GM19372 (cell line): Measurements from ENCODE around the gene TENT5C.

ENCODE experiments used
- ATAC-seq: cut with Tn5 transposase; IDR thresholded peaks from one replicate; pipeline ENCODE4 v1.9.1; 2021; ENCODE audit warnings: mild to moderate bottlenecking, low read depth, moderate library complexity; ENCODE audit not compliant: unreplicated experiment

Gene TENT5C

DNA sequence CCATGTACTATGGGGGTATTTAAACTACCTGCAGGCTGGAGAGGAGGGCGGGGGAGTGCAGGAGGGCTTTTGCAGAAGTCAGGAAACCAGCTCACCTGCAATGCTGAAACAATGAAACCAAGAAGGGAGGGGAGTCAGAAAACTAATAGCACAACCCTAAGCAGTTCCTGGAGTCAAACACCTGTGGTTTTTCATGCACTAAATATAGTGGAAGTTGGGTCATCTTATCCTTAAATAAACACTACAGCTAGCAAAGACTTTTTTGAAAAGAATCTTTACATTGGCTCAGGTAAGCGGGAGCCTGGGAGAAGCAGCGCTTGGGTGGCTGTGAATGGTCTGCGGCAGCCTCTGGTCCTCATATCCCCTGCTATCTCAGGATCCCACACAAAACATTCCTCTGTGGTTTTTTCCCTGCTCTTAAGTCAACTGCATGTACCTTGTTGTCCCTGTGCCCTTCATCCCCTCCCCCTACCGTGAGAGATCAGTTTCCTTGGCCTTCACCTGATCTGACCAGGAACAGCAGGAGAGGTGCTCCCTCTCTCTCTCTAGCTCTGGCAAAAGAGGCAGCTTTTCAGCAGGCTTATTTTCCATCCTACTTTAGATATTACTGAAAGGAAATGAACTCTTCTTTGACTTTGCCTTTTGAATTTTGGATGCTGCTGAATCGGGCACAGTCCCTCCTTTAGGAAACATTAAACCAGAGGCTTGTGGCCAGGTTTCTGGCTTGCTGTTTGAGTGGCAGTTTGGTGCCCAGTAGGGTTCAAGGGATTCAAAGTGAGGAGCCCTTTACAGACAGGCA lies 26.6 kb downstream of the TENT5C start:
- ATAC-seq, result no peak

DNA sequence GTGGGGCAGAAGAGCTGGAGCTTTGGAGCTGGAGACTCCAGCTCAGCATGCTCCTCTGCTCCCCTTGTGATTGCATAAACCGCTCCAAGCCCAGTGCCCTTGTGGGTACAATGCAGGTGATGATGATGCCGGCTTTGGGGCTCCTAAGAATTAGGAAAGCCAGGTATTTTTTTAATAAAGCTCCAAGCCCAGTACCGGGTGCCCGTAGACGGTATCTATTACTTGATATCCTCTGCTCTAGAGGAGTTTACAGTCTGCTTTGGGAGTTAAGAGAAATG lies 27.2 kb downstream of the TENT5C start:
- ATAC-seq, result no peak

DNA sequence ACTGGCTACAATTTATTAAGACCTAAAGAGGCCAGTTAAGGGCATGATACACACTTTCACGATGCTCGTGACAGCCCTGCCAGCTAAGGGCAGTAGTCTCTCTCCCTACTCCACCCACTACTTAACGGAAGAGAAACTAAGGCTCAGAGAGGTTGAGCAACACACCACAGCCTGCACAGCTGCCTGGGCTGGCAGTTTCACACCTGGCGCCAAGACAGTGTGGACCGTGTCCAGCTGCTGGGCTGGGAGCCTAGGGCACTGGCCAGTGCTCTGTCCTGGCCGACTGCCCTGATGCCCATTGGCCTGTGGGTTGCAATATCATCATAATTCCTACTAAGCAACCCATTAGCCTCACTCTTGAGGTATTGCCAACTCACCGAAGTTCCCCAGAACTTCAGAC lies 27.6 kb downstream of the TENT5C start:
- ATAC-seq, result no peak

DNA sequence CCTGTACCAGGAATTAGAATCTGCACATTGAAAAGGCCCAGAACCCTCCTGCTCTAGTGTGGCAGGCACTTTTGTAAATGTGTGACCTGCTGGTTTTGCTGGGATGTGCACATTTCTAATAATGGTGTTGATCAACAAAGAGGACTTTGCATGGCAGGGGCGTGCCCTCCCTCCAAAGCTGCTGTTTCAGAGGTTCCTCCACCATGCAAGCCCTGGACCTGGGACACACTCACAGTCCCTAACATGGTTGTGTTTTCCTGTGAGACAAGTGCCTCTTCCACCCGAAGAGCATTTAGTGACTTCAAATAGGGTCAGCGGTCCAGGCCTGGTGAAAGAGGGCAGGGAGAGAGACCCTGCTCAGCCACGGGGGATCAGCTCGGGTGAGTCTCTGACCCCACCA lies 28.1 kb downstream of the TENT5C start:
- ATAC-seq, result no peak

DNA sequence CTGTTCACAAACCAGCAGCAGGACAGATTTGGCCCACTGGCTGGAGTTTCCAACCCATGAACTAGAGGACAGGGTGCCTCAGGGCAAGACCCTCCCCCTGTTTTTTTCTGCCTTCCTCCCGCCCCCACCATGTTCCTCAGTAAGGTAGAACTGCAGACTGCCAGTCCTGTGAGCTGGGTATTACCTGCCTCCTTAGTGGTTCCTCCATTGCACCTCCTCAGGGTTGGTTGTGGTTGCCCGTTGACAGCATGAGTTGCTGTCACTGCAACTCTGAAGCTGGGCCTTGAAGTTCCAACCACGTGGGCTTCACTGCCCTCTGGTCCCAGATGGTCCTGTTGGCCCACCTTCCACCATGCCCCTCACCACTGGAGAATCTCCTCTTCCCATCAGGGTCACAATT lies 28.8 kb downstream of the TENT5C start:
- ATAC-seq, result no peak

DNA sequence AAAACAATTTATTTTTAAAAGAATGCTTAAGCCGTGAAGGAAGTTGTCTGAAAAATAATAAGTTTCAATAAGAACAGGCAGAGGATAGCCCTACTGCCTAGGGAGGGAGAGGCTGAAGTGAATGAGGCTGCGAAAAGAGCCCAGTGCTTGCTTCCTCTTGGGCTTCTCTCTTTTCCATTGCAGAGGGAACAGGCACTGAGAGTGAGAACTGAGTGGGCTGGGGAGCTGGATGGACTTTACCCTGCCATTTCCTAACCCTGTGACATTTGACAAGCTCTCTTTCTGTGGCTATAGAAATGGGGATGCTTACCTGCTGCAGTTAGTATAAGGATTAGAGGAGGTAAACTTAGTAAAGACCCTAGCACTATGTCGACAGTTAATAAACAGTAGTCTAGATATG lies 30.0 kb downstream of the TENT5C start:
- no peak for ATAC-seq

DNA sequence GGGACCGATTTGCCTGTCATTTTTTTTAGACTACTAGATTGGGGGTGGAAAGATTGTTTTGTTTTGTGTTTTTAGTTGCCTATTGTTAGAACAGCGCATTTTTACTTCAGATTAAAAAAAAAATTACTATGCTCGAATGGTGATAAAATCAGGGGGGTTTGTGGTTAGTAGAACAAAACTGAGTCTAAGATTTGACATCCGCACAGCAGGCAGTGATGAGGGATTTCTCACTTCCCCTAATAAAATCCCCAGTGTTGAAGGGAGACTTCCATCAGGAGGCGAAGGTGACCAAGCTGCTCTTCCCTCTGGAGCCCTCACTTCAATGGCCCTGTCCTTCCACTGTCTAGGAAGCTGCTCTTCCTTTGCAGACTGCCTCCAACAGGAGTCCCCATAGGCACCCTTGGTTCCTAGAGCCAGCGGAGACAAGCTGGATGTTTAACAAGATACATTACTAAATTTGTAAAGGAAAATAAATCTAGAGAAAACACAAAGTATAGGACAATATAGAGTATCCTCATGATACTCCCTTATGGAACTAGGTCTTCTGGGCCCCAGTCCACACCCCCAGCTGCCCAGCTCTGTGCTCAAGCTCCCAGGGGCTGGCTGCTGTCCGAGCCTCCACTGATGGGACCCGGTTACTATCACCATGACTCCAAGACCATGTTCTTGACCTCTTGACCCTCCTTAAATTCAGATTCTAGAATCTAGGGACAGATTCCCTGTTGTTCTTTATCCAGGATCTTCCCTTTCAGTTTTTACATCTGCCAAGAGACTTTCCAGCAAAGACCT lies 31.0 kb downstream of the TENT5C start:
- ATAC-seq, result no peak

DNA sequence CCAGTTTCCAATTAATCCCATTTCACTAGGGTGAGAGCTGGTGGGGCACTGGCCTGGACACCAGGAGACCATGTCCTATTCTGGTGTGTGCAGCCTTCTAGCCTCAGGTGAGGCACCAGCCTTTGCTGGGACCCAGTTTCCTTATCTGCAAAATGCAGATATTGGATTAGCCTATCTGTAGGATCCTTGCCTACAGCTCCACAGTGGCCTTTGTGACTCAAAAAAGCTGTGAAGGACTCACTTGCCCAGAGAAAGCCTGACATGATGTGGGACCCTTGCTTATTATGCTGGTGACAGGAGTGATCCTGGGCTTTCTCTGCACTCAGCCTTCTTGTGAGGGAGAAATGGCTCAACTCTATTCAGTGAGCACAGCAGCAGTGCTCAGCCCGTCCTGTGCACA lies 32.3 kb downstream of the TENT5C start:
- no peak for ATAC-seq

DNA sequence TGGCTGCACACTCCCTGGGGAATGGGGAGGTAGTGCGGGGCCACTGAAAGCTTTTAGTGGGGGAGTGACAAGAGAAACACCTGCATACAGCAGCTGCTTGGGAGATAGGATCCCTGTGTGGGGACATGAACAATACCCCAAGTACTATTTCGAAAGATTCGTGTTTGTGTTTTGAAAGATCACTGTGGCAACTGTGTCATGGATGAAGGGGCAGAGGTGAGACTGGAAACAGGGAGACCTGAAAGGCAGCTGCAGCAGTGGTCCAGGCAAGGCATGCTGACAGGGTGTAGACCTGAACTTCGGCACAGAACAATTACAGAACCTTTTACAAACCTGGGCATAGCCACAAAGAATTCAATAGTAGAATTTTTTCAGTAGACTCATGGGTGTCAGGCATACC lies 32.9 kb downstream of the TENT5C start:
- no peak for ATAC-seq

DNA sequence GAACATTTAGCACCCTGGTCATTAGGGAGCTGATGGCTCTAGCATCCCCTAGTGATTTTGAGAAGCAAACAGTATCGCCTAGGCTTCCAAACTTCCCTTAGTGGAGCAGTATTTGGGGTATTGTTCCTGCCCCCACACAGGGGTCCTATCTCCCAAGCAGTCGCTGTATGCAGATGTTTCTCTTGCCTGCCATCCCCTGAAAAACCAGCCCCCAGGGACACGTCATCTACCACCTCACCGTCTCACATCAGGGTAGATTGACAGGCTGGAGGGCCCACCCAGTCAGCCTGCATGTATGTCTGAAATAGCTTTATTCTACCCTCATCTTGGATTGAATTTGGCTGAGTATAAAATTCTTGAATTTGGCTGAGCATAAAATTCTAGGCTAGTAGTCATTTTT lies 33.9 kb downstream of the TENT5C start:
- no peak for ATAC-seq

DNA sequence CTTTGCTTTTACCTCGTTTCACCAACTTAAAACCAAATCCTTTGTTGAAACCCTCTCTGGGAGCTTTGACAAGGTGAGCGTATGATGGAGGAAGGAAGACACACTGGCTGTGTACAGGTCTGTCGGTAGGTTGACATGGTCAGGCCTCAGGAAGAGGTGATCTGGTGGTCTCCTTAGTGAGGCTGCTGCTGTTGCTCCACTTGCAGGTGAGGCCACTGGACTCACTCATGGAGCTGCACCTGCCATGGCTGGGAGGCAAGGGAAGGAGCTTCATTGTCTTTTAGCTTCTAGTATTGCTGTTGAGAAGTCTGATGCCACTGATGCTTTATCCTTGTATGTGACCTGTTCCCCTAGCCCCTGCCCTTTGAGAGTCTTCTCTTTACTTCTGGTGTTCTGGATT lies 35.7 kb downstream of the TENT5C start:
- ATAC-seq, result no peak

DNA sequence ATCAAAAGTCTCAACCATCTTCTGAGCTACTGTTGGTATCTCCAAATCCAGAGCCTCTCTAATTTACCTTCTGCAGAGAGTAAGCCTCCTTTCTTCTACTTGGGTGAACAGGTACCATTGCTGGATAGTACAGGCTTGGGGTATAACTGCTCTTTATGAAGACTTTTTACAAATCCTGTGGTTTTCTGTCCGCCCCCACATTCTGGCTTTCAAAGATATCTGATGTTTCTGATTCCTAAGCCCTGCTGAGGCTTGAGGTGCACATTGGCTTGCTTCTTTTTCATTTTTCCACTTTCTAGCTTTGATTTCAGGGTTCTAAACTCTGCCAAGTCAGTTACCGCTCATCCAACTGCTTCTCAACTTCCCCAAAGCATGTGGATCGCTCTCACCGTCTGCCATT lies 37.1 kb downstream of the TENT5C start:
- ATAC-seq, result no peak

DNA sequence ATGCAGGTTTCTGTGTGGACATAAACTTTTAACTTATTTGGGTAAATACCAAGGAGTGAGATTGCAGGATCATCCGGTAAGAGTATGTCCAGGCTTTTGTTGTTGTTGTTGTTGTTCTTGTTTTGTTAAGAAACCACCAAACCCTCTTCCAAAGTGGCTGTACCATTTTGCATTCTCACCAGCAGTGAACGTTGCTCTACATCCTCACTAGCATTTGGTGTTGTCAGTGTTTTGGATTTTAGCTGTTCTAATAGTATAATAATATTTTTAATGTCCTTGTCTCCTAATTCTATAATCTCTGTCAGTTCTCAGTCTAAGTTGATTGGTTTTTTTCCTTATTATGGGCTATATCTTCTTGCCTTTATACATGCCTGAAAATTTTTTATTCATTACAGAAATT lies 37.8 kb downstream of the TENT5C start:
- ATAC-seq, result no peak

DNA sequence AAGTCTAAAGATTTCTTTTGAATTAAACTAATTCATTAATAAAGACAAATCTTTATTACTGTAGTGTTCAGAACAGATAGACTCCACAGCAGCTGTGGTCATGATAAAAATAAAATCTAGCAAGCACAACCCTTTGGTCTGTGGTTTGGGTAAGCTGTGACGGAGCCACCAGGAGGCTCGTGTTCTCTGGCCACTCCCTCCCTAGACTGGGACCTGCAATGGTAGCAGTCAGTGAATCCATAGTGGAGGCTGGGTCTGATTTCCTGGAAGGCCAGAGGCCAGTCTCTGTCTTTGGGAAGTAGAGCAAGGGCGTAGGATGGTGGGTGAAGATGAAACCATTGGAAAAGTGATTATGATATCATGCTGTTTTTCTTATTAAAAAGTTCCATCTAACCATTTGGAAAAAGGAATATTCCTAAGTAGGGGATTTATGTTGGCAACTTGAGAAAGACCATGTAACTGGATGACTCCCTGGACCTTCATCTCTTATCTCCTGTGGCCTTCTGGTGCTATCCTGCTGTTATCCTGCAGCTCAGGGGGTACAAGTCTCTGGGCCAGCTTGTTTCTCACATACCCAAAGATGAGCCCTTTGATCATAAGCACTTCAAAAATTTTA lies 39.0 kb downstream of the TENT5C start:
- ATAC-seq, result peak; percentile 80

DNA sequence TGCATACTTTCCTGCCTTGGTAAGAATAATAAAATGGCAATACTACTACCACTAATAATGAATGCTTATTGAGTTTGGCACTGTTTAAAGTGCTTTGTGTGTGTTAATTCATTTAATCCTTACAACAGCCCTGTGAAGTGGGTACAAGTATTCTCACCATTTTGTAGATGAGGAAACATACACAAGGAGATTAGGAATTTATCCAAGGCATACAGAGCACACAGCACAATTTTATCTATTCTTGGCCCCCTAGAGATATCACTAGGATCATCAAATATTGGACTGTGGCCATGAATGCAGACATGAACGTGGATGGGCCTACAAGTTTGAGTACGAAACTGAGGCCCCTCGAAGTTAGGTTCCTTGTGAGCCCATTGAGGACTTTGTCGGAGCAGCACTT lies 39.5 kb downstream of the TENT5C start:
- ATAC-seq, result no peak

DNA sequence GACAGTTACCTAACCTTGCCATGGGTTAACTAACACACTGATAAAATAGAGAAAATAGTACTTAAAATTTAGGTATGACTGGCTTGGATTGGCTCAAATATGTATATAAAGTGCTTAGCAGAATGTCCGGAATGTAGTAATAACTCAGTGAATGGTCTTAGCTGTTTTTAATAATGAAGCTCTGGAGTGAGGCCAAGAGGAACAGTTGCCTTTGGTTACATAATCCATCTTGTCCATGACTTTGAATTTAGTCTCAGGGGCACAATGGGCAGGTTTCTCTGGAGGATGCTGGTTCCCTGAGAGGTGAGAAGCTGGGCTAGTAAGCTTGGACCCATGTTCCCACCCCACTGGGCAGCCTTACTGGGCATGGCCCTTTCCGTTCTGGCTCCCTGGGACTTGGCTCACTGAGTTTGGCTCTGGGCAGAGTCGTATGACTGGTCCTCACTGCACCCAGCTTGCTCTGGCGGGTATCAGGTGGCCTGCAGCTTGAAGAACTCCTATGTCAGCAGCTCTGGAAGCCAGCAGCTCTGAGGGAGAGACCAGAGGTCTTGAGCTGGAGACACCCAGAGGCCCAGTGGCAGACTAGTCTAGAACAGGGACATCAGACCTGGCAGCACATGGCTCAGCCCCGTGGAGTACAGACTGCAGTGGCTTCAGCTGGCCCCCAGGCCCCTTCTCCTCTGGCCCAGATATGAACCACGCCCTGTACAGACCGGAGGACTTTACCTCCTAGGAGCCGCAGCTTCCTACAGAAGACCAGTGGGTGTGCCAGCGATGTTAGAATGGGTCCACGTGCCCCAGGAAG lies 40.4 kb downstream of the TENT5C start:
- no peak for ATAC-seq

DNA sequence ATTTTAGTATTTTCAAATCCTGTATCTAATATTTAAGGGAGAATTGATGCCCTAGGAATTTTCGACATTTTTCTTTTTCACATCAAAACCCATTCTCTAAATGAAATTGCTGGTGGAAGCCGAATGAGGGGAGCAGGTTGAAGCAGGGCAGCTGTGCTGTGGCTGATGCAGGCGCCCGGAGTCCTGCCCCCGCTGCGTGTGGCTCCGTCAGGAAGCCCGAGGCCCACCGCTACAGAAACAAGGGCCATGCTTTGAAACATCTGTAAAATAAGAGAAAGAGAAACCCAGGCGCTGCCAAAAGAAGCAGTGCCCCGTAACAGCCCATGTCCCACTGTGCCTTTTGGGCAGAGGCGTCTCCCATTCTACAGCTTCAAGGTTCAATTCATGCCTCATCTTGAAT lies 41.1 kb downstream of the TENT5C start:
- no peak for ATAC-seq

DNA sequence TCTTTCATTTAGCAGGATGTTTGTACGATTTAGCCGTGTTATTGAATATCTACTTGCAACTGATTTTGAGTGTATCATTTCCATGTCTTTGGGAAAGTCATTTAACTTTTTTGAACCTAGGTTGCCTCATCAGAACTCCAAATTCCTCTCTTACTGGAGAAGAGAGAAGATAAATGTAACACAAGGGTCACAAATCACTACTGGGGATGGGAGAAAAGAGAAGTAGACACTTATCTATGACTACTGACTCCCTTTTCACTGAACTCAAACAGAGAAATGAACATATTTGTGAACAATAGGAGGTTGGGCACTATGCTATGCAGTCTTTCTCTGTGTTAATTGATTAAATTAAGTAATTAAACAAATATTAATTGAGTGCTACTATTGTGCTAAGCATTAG lies 42.2 kb downstream of the TENT5C start:
- ATAC-seq, result no peak

DNA sequence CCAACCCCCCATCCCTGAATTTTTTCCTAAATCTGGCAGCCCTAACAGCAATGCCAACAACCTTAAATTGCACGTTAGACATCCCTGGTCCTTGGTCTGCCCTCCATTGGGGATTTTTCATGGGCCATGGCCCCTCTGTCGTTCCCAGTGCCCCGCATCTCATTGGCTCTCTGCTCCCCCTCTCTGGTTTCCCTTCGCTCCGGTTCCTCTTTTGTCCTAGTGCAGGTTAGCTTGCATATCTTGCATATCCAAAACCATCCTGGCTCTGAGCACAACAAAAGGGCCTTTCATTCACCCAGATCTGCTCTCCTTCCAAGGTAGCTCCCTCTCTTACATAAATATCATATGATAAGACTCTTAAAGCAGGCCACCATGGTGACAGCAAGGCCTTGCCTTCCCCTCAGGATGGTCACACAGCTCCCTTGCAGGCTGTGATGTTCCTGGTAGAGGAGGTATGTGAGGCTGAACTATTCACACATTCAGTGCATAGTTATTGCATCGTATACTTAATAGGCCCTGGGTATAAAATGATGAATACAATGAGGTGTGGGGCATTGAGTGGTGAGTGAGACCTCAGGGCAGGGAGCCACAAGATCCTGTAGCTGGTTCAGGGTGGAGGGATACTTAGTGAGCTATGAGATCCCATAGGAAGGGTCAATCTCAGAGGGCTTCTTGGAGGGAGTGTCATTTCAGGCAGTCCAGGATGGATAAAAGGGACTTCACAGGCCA lies 45.2 kb downstream of the TENT5C start:
- ATAC-seq, result no peak

DNA sequence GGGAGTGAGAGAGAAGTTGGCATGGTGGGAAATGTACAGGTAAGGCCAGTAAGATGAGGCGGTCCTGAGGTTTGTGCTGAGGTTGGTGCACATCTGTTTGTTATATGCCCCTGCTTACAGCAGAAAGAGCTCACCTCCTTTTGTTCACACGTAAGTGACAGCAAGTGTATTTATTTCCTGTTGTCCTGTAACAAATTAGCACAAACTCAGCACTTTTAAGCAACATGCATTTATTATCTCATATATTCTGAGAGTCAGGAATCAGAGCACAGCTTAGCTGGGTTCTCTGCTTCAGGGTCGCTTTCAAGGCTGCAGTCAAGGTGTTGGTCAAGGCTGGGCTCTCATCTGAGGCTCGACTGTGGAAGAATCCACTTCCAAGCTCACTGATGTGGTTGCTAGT lies 45.8 kb downstream of the TENT5C start:
- ATAC-seq, result no peak
